NT2/D1 (cell line): ENCODE measurements around the gene ZDHHC11.
"Not testable (repeated sequence)": the region's sequence is repeated elsewhere in the genome, so short reads cannot be mapped to it uniquely, and the experiment has no call there.

Experiments
- DNase-seq: peaks from one replicate; pipeline ENCODE4 v3.0.0-alpha.2; 2011; ENCODE audit warnings: low read depth, low spot score
- H3K27me3 ChIP-seq: 2 replicates; pipeline ENCODE4 v1.6.0; 2011; ENCODE audit warnings: mild to moderate bottlenecking; ENCODE audit not compliant: insufficient read length, insufficient read depth
- H3K36me3 ChIP-seq: 2 replicates; pipeline ENCODE4 v1.6.1; 2011; ENCODE audit warnings: mild to moderate bottlenecking, low read length, mixed read lengths; ENCODE audit not compliant: insufficient read depth, insufficient read length
- H3K4me1 ChIP-seq: 2 replicates; pipeline ENCODE4 v1.5.1; 2011; ENCODE audit not compliant: insufficient read depth, insufficient read length
- H3K4me3 ChIP-seq: 2 replicates; pipeline ENCODE4 v1.5.1; 2011; ENCODE audit warnings: low read depth; ENCODE audit not compliant: insufficient read length
- H3K9ac ChIP-seq: 2 replicates; pipeline ENCODE4 v1.6.0; 2011; ENCODE audit warnings: low read depth; ENCODE audit not compliant: insufficient read length
- H3K9me3 ChIP-seq: 2 replicates; pipeline ENCODE4 v1.5.1; 2011; ENCODE audit warnings: mild to moderate bottlenecking, low read length; ENCODE audit not compliant: insufficient read depth
- SUZ12 ChIP-seq: IDR thresholded peaks from 2 replicates; pipeline ENCODE4 v1.6.1; 2011; ENCODE audit not compliant: insufficient read length, insufficient read depth; ENCODE audit errors: extremely low read depth
- YY1 ChIP-seq: IDR thresholded peaks from 2 replicates; pipeline ENCODE4 v1.6.1; 2011; ENCODE audit not compliant: insufficient read length, insufficient read depth
- ZNF274 ChIP-seq: IDR thresholded peaks from 2 replicates; pipeline ENCODE4 v1.6.1; 2011; ENCODE audit warnings: mild to moderate bottlenecking, low read depth, low read length

The ZDHHC11 gene

GRCh38 chr5:783881-784427, 66.8 kb downstream of the ZDHHC11 start:
- H3K9ac ChIP-seq, H3K9me3 ChIP-seq, H3K36me3 ChIP-seq, H3K4me1 ChIP-seq, DNase-seq: not testable (repeated sequence)
- peaks cover 11% of the 10 kb centered on the region for H3K27me3 ChIP-seq
- H3K4me3 ChIP-seq: peak overlapping the region; percentile 28

- not testable (repeated sequence) for H3K9ac ChIP-seq, H3K4me3 ChIP-seq, H3K36me3 ChIP-seq, H3K9me3 ChIP-seq, H3K4me1 ChIP-seq, DNase-seq
- H3K27me3 ChIP-seq: peaks cover 11% of the 10 kb centered on the region
Measured at GRCh38 chr5:783049-783802, 67.6 kb downstream of the ZDHHC11 start.

GRCh38 chr5:782356-782755, 68.4 kb downstream of the ZDHHC11 start:
- not testable (repeated sequence) for H3K4me3 ChIP-seq, DNase-seq
- H3K27me3 ChIP-seq: peaks cover 11% of the 10 kb centered on the region

GRCh38 chr5:780571-780970, 70.2 kb downstream of the ZDHHC11 start:
- not testable (repeated sequence) for H3K9ac ChIP-seq, DNase-seq, H3K36me3 ChIP-seq, H3K4me1 ChIP-seq, H3K4me3 ChIP-seq, H3K9me3 ChIP-seq
- H3K27me3 ChIP-seq: peaks cover 11% of the 10 kb centered on the region

More at GRCh38 chr5:782356-782755, 68.4 kb downstream of the ZDHHC11 start:
- not testable (repeated sequence) for H3K9ac ChIP-seq, H3K36me3 ChIP-seq, H3K4me1 ChIP-seq, H3K9me3 ChIP-seq

- not testable (repeated sequence) for H3K9ac ChIP-seq, DNase-seq, H3K4me1 ChIP-seq, H3K9me3 ChIP-seq, H3K27me3 ChIP-seq, H3K4me3 ChIP-seq, H3K36me3 ChIP-seq
Measured at GRCh38 chr5:778967-779366, 71.8 kb downstream of the ZDHHC11 start.

GRCh38 chr5:778421-778820, 72.4 kb downstream of the ZDHHC11 start:
- not testable (repeated sequence) for H3K9ac ChIP-seq, H3K27me3 ChIP-seq, H3K4me3 ChIP-seq, H3K9me3 ChIP-seq, H3K4me1 ChIP-seq, H3K36me3 ChIP-seq, DNase-seq

GRCh38 chr5:777756-778161, 73.0 kb downstream of the ZDHHC11 start:
- TF ChIP-seq SUZ12 (no peak), YY1 (no peak), ZNF274 (no peak)
- no peak overlapping the region for H3K9ac ChIP-seq
- no peaks in the 10 kb centered on the region for H3K36me3 ChIP-seq
- DNase-seq: no peak
- no peaks in the 10 kb centered on the region for H3K27me3 ChIP-seq
- H3K4me1 ChIP-seq: peaks cover 2% of the 10 kb centered on the region
- no peak overlapping the region for H3K4me3 ChIP-seq
- no peaks in the 10 kb centered on the region for H3K9me3 ChIP-seq

- Histone ChIP-seq H3K36me3 (no peaks in the 10 kb centered on the region), H3K4me1 (peaks cover 2% of the 10 kb centered on the region), H3K27me3 (no peaks in the 10 kb centered on the region), H3K4me3 (no peak overlapping the region), H3K9ac (no peak overlapping the region), H3K9me3 (no peaks in the 10 kb centered on the region)
- TF ChIP-seq SUZ12: no peak
- no peak for DNase-seq
Measured at GRCh38 chr5:776862-777711, 73.7 kb downstream of the ZDHHC11 start.
